IMR-90 (cell line): ENCODE measurements around the gene RPAP2. TPM values are rescaled to one million over a fixed set of nuclear protein-coding genes. Genes with fewer than 3 reads are reported as not detected.

Experiments used
- ATAC-seq: fragments of 200-7000 bp; cut with Tn5 transposase; 2 replicates; pipeline ENCODE4 v1.9.1; 2020; ENCODE audit warnings: low read depth, mild to moderate bottlenecking, moderate library complexity
- BruUV-seq: library from RNA; stranded (reverse); fragments of 400-500 nt; replicated peaks from 2 replicates; lab custom pipeline; 2021; lab: Mats Ljungman, UMichigan
- CTCF ChIA-PET: fragments of 300-600 bp; formaldehyde crosslinking; extraction: SDS; loops from one replicate; lab custom pipeline; 2021; ENCODE audit warnings: antibody characterized with exemption; lab: Yijun Ruan, JAX
- POLR2A ChIA-PET: fragments of 300-600 bp; sonication (Branson Sonifier 250); formaldehyde crosslinking; loops from one replicate; lab custom pipeline; 2022; ENCODE audit warnings: antibody characterized with exemption; ENCODE audit not compliant: unreplicated experiment; lab: Charles Lee
- DNase-seq: peaks from one replicate; pipeline ENCODE4 v3.0.0; 2013
- H2AFZ ChIP-seq: replicated peaks from 2 replicates; pipeline ENCODE3; 2013; ENCODE audit warnings: low read length, mild to moderate bottlenecking; ENCODE audit not compliant: poor library complexity
- H2AK5ac ChIP-seq: 2 replicates; pipeline ENCODE4 v1.6.1; 2013; ENCODE audit warnings: low read depth, low read length, inconsistent platforms
- H2AK9ac ChIP-seq: replicated peaks from 2 replicates; pipeline ENCODE3; 2013; ENCODE audit warnings: mild to moderate bottlenecking, low read depth, low read length, moderate library complexity; ENCODE audit not compliant: poor library complexity
- H2BK120ac ChIP-seq: 2 replicates; pipeline ENCODE4 v1.6.1; 2013; ENCODE audit warnings: low read depth, low read length, inconsistent platforms
- H2BK15ac ChIP-seq: 3 replicates; pipeline ENCODE4 v1.6.1; 2013; ENCODE audit warnings: low read depth, low read length, inconsistent platforms
- H2BK20ac ChIP-seq: 2 replicates; pipeline ENCODE4 v1.6.1; 2013; ENCODE audit warnings: low read depth, mild to moderate bottlenecking, inconsistent platforms, low read length, moderate library complexity
- H2BK5ac ChIP-seq: 2 replicates; pipeline ENCODE4 v1.6.1; 2013; ENCODE audit warnings: mild to moderate bottlenecking, low read depth, low read length, inconsistent platforms; ENCODE audit not compliant: poor library complexity, severe bottlenecking
- H3K14ac ChIP-seq: replicated peaks from 2 replicates; pipeline ENCODE4 v1.6.1; 2013; ENCODE audit warnings: low read depth, low read length, inconsistent platforms
- H3K18ac ChIP-seq: 2 replicates; pipeline ENCODE4 v1.6.1; 2013; ENCODE audit warnings: low read depth, low read length, control low read depth
- H3K23ac ChIP-seq: 2 replicates; pipeline ENCODE4 v1.6.1; 2013; ENCODE audit warnings: low read depth, low read length, inconsistent platforms
- H3K27ac ChIP-seq: 2 replicates; pipeline ENCODE4 v1.5.1; 2013; ENCODE audit warnings: mild to moderate bottlenecking, control low read depth, low read length; ENCODE audit not compliant: insufficient read depth
- H3K27me3 ChIP-seq: 2 replicates; pipeline ENCODE4 v1.6.1; 2013; ENCODE audit warnings: low read length; ENCODE audit not compliant: control insufficient read depth, insufficient read depth
- H3K36me3 ChIP-seq: 2 replicates; pipeline ENCODE4 v1.6.1; 2013; ENCODE audit warnings: low read length, mixed read lengths; ENCODE audit not compliant: control insufficient read depth, insufficient read depth
- H3K4ac ChIP-seq: 2 replicates; pipeline ENCODE4 v1.6.1; 2013; ENCODE audit warnings: low read depth, low read length, inconsistent platforms
- H3K4me1 ChIP-seq: 2 replicates; pipeline ENCODE4 v1.6.1; 2013; ENCODE audit warnings: low read length, mixed read lengths; ENCODE audit not compliant: control insufficient read depth, insufficient read depth
- H3K4me2 ChIP-seq: 2 replicates; pipeline ENCODE4 v1.6.1; 2013; ENCODE audit warnings: low read depth, mild to moderate bottlenecking, control low read depth, low read length, moderate library complexity
- H3K4me3 ChIP-seq: 2 replicates; pipeline ENCODE4 v1.5.1; 2013; ENCODE audit warnings: low read depth, mild to moderate bottlenecking, control low read depth, low read length, moderate library complexity; ENCODE audit not compliant: insufficient read depth
- H3K56ac ChIP-seq: 2 replicates; pipeline ENCODE4 v1.6.1; 2013; ENCODE audit warnings: low read length, inconsistent platforms; ENCODE audit not compliant: insufficient read depth; ENCODE audit errors: extremely low read depth
- H3K79me1 ChIP-seq, 2 experiments: 2 replicates each; pipeline ENCODE4 v1.6.1; 2013; ENCODE audit warnings: low read length in 2 of 2, inconsistent platforms in 1 of 2, low read depth in 1 of 2
- H3K9ac ChIP-seq: 2 replicates; pipeline ENCODE4 v1.6.1; 2013; ENCODE audit warnings: low read depth, low read length, control low read depth
- H3K9me1 ChIP-seq: 2 replicates; pipeline ENCODE4 v1.6.1; 2013; ENCODE audit warnings: low read length, inconsistent platforms; ENCODE audit not compliant: insufficient read depth
- H3K9me3 ChIP-seq: 2 replicates; pipeline ENCODE4 v1.6.1; 2013; ENCODE audit warnings: low read length; ENCODE audit not compliant: control insufficient read depth, insufficient read depth
- H4K20me1 ChIP-seq: 2 replicates; pipeline ENCODE4 v1.6.1; 2013; ENCODE audit warnings: low read length, inconsistent platforms; ENCODE audit not compliant: insufficient read depth
- H4K5ac ChIP-seq: 2 replicates; pipeline ENCODE4 v1.6.1; 2013; ENCODE audit warnings: mild to moderate bottlenecking, low read depth, low read length, control low read depth
- H4K8ac ChIP-seq, 2 experiments: 2 replicates each; pipeline ENCODE4 v1.6.1; 2013; ENCODE audit warnings: low read depth in 2 of 2, low read length in 2 of 2, control low read depth in 1 of 2, inconsistent platforms in 1 of 2
- H4K91ac ChIP-seq: 2 replicates; pipeline ENCODE4 v1.6.1; 2013; ENCODE audit warnings: low read depth, low read length, inconsistent platforms; ENCODE audit not compliant: insufficient read depth
- FOS ChIP-seq: fragments of 150-350 bp; IDR thresholded peaks from 2 replicates; pipeline ENCODE4 v1.6.1; 2016; ENCODE audit warnings: low read depth, low read length
- POLR2A ChIP-seq: IDR thresholded peaks from 2 replicates; pipeline ENCODE4 v1.6.1; 2012; ENCODE audit warnings: mild to moderate bottlenecking, low read depth, low read length
- RFX5 ChIP-seq: IDR thresholded peaks from 2 replicates; pipeline ENCODE4 v1.8.0; 2012; ENCODE audit warnings: low read depth, mild to moderate bottlenecking, low read length, moderate library complexity
- WGBS, 2 experiments: methylation state at CpG; one replicate each; pipeline versions ENCODE4 v1.1.5 to v1.1.7; 2013; ENCODE audit warnings: missing lambda C conversion rate in 2 of 2; ENCODE audit not compliant: insufficient read length in 1 of 2; ENCODE audit errors: extremely low coverage in 2 of 2; 5-methylcytosine and 5-hydroxymethylcytosine counted together
- dilution Hi-C: fragments of 300-500 bp; cut with HindIII; formaldehyde crosslinking; loops from one replicate; pipeline ENCODE4 v1.14.3; 2018; ENCODE audit warnings: low sequenced_read_pairs; ENCODE audit not compliant: unreplicated experiment
- in situ Hi-C: fragments of 300-500 bp; cut with MboI; formaldehyde crosslinking; loops from 3 replicates; pipeline ENCODE4 v1.14.3; 2019; ENCODE audit warnings: low sequenced_read_pairs, inconsistent platforms, mixed read lengths
- intact Hi-C: fragments of 100-400 bp; cut with micrococcal nuclease; formaldehyde crosslinking; loops from 2 replicates; pipeline ENCODE4 v1.10.0; 2022
- polyA plus RNA-seq, 3 experiments: library from polyadenylated mRNA; depleted of rRNA; stranded (reverse); fragments of >200 nt; gene quantifications; 2 replicates each; pipeline ENCODE4 v1.2.3, GENCODE V29; 2012; ENCODE audit warnings: low replicate concordance in 1 of 3
- total RNA-seq: library from RNA; depleted of rRNA; stranded (reverse); fragments of >200 nt; gene quantifications from 2 replicates; pipeline ENCODE4 v1.2.3, GENCODE V29; 2012
- TF ChIP-seq, protein P1 (sequence below): conservative IDR thresholded peaks from 2 replicates; pipeline ENCODE4 v1.5.1; 2012; ENCODE audit warnings: mild to moderate bottlenecking, low read depth, low read length, improper control_type of control experiment

The RPAP2 gene
- total and polyA plus RNA-seq, 2 of the 4 experiments (the other 2 are of a cell fraction), result 7.1 to 13.6 TPM

DNA sequence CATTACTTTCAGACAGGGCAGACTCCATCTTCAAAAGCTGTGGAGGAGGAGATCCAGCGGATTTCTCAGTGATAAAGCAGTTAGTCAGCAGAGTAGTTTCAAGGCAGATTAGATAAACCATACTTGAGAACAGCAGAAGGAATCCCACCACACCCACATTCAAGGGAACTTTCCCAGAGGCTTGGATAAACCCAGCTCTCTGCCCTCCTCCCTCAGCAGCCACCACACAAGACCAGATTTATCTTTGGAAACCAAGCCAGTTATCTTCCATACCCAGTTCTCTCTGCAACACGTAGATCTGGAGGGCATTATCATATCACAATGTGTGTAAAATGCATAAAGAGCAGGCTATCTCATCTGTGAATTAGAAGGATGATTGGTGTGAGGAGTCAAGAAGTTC lies 147.7 kb downstream of the RPAP2 start:
- dilution Hi-C loops, result no loop called here
- no peak overlapping the region for H3K4me3 ChIP-seq

More for the DNA sequence above, 147.7 kb downstream of the RPAP2 start:
- Histone ChIP-seq H2BK15ac (no peak overlapping the region), H4K91ac (no peak overlapping the region), H2BK20ac (peak overlapping the region; percentile 7; the same call in 1 of the 2 replicates), H3K27me3 (no peaks in the 10 kb centered on the region), H3K23ac (no peak overlapping the region), H2BK5ac (no peak overlapping the region), H3K4me2 (peak overlapping the region; percentile 14; the same call in 1 of the 2 replicates), H3K79me1 (no peaks in the 10 kb centered on the region), H2AK9ac (peak overlapping the region; percentile 37), H3K56ac (no peak overlapping the region), H2BK120ac (0 out of 2 replicates have a peak overlapping the region, but pooled peaks have one; percentile 58), H3K9me1 (peaks cover 13% of the 10 kb centered on the region), H2AFZ (peak overlapping the region; percentile 18), H4K5ac (no peak overlapping the region), H3K9me3 (no peaks in the 10 kb centered on the region), H3K4ac (0 out of 2 replicates have a peak overlapping the region, but pooled peaks have one; percentile 36), H3K4me1 (peaks cover 12% of the 10 kb centered on the region), H4K8ac (no peak overlapping the region), H4K20me1 (no peaks in the 10 kb centered on the region), H3K27ac (no peak overlapping the region), H3K18ac (no peak overlapping the region), H2AK5ac (0 out of 2 replicates have a peak overlapping the region, but pooled peaks have one; percentile 30), H3K36me3 (no peaks in the 10 kb centered on the region), H3K9ac (no peak overlapping the region), H3K14ac (no peak overlapping the region; the same call in 1 of the 2 replicates)
- CTCF ChIA-PET, result interaction anchor here (0.6 kb wide), 1 partner anchor 876 kb away, joined by 5 read pairs; no protein-coding TSS in a partner anchor
- ATAC-seq (peak; percentile 86), DNase-seq (peak; percentile 84)
- in situ Hi-C loops, result no loop called here
- TF ChIP-seq RFX5 (no peak), FOS (no peak), POLR2A (no peak)
- TF ChIP-seq, protein P1, sequence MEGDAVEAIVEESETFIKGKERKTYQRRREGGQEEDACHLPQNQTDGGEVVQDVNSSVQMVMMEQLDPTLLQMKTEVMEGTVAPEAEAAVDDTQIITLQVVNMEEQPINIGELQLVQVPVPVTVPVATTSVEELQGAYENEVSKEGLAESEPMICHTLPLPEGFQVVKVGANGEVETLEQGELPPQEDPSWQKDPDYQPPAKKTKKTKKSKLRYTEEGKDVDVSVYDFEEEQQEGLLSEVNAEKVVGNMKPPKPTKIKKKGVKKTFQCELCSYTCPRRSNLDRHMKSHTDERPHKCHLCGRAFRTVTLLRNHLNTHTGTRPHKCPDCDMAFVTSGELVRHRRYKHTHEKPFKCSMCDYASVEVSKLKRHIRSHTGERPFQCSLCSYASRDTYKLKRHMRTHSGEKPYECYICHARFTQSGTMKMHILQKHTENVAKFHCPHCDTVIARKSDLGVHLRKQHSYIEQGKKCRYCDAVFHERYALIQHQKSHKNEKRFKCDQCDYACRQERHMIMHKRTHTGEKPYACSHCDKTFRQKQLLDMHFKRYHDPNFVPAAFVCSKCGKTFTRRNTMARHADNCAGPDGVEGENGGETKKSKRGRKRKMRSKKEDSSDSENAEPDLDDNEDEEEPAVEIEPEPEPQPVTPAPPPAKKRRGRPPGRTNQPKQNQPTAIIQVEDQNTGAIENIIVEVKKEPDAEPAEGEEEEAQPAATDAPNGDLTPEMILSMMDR, result no peak
- intact Hi-C loops, result loop anchor here (2.0 kb wide), 1 partner anchor 20 kb away; no protein-coding TSS in a partner anchor
- WGBS, 2 experiments, result no CpG with 5 or more reads among the region's 2 CpGs
- BruUV-seq, result no TSS peak
- POLR2A ChIA-PET, result no interaction called here
